Left colon (tissue), 2 donors: ENCODE results near the gene SMIM5. TPM values are rescaled to one million over a fixed set of nuclear protein-coding genes. Genes with fewer than 3 reads are reported as not detected.
"Not testable (repeated sequence)": the region's sequence is repeated elsewhere in the genome, so short reads cannot be mapped to it uniquely, and the experiment has no call there.

Source experiments
- ATAC-seq: fragments of 200-7000 bp; cut with Tn5 transposase; one replicate; pipeline ENCODE4 v1.9.1; 2020; ENCODE audit warnings: mild to moderate bottlenecking, moderate library complexity
- DNase-seq, 2 donors: peaks; one replicate each; pipeline ENCODE4 v3.0.0-alpha.2; 2020
- intact Hi-C, 2 donors: fragments of 100-400 bp; cut with DNase I in 1 of 2; cut with micrococcal nuclease in 1 of 2; formaldehyde crosslinking; loops; one replicate each; pipeline versions ENCODE4 v1.11.2 to v1.14.0; 2022; cut with DNase I, micrococcal nuclease
- long read RNA-seq: library from polyadenylated mRNA; unstranded; transcript quantifications from one replicate; pipeline ENCODE4 v2.0.0, GENCODE V29; 2021
- total RNA-seq, 2 donors: library from RNA; stranded (reverse); fragmentation: NEBNext Ultra II Directional; extraction: Animal tissue kit (Norgen Biotek cat#: 25700); gene quantifications; one replicate each; pipeline ENCODE4 v1.2.1, GENCODE V29; 2021
- donor health status: DM: no; HTN: no; CAD: no.
- donor health status: DM: yes; HTN: yes; CAD: no.

Gene SMIM5
- 10 to 100 TPM; 15.4 to 28.3 TPM for total RNA-seq
- long read RNA-seq, full-length matches to known transcripts: 3 of 13 reads
- long read RNA-seq, partial matches to known transcripts: 0 of 13 reads
- long read RNA-seq, other reads (novel, unspliced or antisense): 10 of 13 reads

GRCh38 chr17:75632863-75633485 lies at the start of gene SMIM5:
Gene SMIM5 (plus strand): TSS chr17:75633434. CDS start chr17:75640202, 6,768 bp downstream.
- intact Hi-C loops: no loop called here
- ATAC-seq (peak; percentile 59), DNase-seq (peak; percentile 84 to 91)

DNA sequence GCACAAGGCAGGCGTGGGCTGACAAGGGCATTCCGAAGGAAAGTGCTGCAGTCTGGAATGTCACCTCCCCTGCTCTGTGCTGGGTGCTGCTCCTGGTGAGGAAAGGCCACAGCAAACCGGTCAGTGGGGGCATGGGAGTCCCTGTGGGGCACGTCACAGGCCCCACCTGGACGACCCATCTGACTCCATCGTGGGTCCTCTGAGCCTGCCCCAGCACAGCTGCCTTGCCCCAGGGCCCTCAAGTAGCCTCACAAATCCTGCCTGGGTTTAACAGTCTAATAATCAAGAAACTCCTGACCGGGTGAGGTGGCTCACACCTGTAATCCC lies 48.4 kb upstream of the SMIM5 start:
- intact Hi-C loops: loop anchor here in 1 of 2 donors (5.0 kb wide), 1 partner anchor 158 kb away; no protein-coding TSS in a partner anchor
- ATAC-seq: no peak

DNA sequence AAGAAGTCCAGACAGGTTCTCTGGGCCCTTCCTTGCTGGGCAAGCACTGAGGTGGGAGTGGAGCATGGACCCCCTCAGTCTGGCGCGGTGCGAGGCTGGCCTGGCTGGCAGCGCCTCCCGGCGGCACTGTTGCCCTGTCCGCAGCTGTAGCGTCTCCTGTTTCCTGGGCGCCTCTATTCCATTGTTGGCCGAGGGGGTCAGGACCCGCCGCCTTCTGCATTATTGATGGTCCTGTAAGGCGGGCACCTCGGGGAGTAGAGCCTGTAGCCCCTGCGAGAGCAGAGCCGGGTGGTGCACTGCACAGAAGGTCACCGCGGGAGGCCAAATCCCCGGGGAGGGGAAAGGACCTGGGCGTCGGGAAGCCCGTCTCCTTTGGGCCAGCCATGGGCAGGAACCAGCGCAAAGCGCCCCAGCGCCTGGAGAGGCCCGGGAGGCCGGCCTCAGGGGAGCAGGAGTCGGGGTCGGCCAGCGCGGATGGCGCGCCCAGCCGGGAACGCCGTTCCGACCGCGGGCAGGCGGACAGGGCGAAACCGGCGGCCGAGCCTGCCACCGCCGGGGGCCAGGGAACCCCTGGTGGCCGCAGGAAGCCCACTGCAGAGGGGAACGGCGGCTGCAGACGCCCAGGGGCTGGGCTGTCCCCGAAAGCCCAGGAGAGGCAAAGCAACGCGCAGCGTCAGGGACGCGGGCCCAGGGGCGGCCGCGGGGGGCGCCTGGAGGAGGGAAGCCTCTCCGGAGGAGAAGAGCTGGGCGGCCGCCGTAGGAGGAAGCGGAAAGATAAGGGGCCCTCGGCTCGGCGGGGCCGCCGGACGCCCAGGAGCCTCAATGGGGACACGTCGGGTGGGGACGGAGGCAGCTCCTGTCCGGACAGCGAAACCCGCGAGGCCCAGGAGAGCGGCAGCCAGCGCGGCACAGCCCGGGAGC lies 45.3 kb upstream of the SMIM5 start, which contains the start of gene MYO15B:
Gene MYO15B, plus strand, starts transcription at position 126 of the 921 bp plus-strand sequence. Its CDS starts 258 bp downstream, at position 384.
- intact Hi-C loops: loop anchor here in 1 of 2 donors (5.0 kb wide), 1 partner anchor 161 kb away; no protein-coding TSS in a partner anchor
- ATAC-seq: peak; percentile 36
- peak in 1 of 2 donors; percentile 68 for DNase-seq

More for the DNA sequence above, 48.4 kb upstream of the SMIM5 start:
- DNase-seq: no peak

- peak; percentile 37 for ATAC-seq
- intact Hi-C loops: loop anchor here in 1 of 2 donors (5.0 kb wide), 1 partner anchor 161 kb away; no protein-coding TSS in a partner anchor
- peak in 1 of 2 donors; percentile 61 for DNase-seq
Measured at GRCh38 chr17:75588596-75589011, 44.6 kb upstream of the SMIM5 start.

DNA sequence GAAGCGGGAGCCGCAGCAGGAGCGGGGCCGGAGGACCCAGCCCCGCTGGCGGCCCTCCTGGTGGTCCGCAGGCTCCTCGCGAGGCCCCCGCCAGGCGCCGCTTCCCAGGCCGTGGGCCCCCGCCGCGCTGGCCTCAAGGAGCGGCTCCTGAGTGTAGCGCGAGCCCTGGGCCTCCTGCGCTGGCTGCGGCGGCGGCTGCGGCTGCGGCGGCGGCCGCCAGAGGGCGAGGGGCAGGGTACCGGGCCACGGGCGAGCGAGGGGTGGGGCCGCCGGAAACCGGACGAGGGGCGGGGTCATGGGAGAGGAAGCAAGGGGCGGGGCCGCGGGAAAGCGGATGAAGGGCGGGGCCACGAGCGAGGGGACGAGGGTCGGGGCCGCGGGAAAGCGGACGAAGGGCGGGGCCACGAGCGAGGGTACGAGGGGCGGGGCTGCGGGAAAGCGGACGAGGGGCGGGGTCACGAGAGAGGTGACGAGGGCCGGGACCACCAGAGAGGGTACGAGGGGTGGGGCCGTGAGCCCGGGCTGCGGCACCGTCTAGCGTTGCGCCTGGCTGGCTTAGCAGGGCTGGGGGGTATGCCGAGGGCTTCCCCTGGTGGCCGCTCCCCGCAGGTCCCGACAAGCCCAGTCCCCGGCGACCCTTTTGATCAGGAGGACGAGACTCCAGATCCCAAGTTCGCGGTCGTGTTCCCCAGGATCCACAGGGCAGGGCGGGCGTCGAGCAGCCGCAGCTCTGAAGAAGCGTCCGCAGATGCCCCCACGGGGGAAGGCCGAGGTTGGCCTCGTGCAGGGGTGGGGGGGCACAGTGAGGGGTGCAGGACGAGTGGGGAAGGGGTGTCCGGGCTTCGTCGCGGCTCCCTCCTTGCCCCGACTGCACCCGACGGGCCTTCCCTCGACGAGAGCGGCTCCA lies 44.0 kb upstream of the SMIM5 start:
- ATAC-seq: peak; percentile 84
- intact Hi-C loops: loop anchor here in 1 of 2 donors (5.0 kb wide), 1 partner anchor 162 kb away; no protein-coding TSS in a partner anchor
- peak; percentile 93 to 99 for DNase-seq

DNA sequence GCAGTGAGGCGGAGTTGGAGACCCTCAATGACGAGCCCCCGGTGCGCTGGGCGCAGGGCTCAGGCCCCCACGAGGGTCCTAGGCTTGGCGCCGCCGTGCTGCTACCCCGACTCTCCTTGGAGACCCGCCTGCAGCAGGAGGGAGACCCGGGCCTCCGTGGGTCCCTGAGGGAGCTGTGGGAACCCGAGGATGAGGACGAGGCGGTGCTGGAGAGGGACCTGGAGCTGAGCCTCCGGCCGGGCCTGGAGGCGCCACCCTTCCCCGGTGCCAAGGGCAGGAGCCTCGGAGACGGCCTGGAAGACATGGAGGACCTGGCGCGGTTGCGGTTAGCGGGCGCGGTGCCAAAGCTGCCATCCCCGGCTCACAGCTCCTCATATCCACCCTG lies 43.3 kb upstream of the SMIM5 start:
- intact Hi-C loops: loop anchor here in 1 of 2 donors (5.0 kb wide), 1 partner anchor 163 kb away; no protein-coding TSS in a partner anchor
- ATAC-seq: no peak
- no peak for DNase-seq

DNA sequence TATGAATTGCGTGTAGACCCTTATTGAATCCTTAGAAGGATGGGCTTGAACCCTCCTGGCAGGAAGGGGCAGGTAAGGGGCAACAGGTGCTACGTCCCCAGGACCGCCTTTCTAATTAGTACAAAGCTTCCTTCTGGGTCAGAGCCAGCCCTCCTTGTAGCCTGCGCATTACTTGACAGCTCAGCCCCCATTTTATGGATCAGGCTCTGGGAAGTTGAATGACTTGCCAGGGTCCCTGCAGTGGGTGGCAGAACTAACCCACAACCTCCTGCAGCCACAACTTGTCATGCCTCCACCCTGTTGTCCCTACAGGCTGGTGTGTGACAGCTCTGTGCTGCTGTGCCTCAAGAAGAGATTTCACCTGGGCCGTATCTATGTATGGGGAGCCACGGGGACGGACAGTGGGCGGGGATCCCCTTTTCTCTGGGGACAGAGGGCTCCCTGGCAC lies 42.9 kb upstream of the SMIM5 start:
- ATAC-seq (no peak), DNase-seq (no peak)
- intact Hi-C loops: no loop called here

DNA sequence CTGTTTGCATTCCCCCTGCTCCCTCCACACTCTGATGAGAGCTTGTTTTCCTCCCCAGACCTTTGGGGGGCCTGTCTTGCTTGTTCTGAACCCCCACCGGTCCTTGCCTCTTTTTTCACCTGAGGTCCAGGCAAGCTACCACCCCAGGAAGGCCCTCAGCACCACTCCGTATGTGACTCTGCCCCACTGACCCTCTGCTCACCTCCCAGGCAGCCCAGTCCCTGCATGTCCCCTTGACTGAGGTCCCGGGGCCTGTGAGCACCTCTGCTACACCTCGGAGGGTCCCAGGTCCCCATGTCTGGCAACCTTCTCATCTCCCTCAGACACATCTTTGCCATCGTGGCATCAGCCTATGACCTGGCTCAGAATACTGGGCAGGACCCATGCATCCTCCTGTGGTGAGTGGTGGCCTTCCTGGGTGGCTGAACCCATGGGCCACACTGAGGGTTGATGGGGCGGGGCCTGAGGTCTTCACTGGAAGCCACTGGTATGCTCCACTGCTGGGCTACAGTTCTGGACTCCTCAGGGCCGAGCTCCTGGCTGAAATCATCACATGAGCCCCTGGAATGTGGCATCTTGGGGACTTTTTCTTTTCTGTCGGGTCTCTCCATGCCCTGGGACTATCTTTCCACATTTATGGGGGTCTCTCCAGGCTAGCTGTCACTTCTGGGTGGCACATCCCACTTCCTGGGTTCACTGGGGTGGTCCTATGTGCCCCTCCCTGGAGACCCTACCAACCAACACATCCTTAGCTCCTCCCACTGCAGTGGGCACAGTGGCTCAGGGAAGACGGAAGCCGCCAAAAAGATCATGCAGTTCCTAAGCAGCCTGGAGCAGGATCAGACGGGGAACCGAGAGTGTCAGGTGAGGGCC lies 42.1 kb upstream of the SMIM5 start:
- ATAC-seq (no peak), DNase-seq (no peak)
- intact Hi-C loops: no loop called here

- intact Hi-C loops: no loop called here
- ATAC-seq (no peak), DNase-seq (no peak)
Measured at GRCh38 chr17:75591722-75592302, 41.4 kb upstream of the SMIM5 start.

DNA sequence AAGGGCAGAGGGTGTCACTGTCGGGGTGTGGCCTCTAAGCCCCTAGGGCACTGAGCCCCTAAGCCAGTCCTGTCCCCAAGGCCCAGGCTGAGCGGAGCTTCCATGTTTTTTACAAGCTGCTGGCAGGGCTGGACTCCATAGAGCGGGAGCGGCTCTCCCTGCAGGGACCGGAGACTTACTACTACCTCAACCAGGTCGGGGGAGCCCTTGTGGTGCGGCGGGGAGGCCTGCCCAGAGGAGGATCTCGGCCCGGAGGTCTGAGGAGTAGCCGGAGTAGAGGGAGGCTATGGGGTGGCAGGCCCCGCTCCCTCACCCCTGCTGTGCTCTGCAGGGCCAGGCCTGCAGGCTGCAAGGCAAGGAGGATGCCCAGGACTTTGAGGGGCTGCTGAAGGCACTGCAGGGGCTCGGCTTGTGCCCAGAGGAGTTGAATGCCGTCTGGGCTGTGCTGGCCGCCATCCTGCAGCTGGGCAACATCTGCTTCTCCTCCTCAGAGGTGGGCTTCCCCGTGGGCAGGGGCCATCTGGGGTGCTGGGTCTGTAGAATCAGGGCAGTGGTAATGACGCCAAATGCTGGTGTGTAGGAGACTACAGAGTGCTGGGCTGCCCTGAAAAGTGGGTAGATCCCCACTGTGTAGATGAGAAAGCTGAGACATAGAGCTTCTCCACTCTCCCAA lies 40.8 kb upstream of the SMIM5 start:
- intact Hi-C loops: no loop called here
- no peak for ATAC-seq
- DNase-seq: no peak

- DNase-seq, intact Hi-C loops, ATAC-seq: not testable (repeated sequence)
Measured at GRCh38 chr17:75593430-75593829, 39.8 kb upstream of the SMIM5 start.

- peak in 1 of 2 donors; percentile 26 for DNase-seq
- ATAC-seq: peak; percentile 3
- intact Hi-C loops: no loop called here
Measured at GRCh38 chr17:75594499-75595283, 38.5 kb upstream of the SMIM5 start.

DNA sequence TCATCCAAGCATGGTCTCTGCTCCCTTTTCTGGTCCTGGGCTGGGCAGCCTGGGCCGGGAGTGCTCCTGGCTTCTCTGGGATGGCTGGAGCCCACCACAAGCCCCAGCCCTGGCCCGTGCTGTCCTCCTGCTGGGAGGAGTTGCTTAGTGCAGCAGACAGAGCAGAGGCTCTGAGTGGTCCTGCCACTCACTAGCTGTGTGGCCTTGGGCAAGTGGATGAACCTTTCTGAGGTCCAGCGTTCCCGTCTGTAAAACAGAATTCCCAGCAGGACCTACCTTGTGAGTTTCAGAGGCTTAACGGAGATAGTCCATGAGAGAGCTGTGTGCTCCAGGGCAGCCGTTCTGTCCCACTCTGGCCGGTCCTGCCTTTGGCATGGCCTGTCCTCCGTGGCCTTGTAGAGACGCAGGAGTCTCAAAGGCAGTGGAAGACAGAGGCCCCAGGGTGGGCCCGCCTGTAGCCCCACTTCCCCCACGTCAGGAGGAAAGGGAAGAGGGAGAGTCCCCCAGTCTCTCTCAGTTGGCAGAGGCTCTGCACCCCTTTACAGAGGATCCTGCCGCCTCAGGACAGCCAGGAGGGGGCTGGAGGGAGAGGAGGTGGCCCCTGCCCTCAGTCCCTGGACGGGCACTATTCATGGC lies 37.8 kb upstream of the SMIM5 start:
- intact Hi-C loops: no loop called here
- no peak for DNase-seq
- ATAC-seq: no peak

- intact Hi-C loops: no loop called here
- ATAC-seq (no peak), DNase-seq (no peak)
Measured at GRCh38 chr17:75595920-75596313, 37.3 kb upstream of the SMIM5 start.

DNA sequence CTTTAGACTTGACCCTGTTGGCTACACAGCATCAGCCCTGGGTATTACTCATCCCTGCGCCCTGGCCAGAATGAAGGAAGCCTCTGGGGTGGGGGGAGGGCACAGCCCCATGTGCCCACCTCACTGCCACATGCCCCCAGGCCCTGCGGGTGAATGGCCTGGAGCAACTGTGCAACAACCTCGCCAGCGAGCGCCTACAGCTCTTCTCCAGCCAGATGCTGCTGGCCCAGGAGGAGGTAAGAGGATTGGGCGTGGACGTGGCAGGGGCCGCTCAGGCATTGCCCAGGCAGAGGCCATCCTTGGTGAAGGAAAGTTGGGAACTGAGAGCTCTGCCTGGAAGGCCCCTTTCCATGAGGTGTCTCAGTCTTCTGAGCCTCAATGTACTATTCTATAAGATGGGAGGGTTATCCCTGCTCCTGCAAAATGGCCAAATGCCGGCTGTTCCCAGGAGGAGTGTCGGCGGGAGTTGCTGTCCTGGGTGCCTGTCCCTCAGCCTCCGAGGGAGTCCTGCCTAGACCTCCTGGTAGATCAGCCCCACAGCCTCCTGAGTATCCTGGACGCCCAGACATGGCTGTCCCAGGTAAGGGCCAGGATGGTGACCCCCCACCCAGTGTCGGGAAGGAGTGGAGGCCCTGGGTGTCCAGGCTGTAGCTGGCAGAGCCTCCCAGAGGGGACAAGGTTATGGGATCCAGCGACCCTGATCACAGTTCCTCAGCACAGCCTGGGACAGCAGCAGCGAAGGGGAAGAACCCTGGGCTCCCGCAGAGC lies 36.7 kb upstream of the SMIM5 start:
- ATAC-seq: no peak
- intact Hi-C loops: no loop called here
- DNase-seq: no peak
